PC-9 (cell line): ENCODE results near the gene TIMP3.

Source experiments
- CTCF ChIP-seq: fragments of 200-600 bp; sonication (generic); conservative IDR thresholded peaks from 2 replicates; pipeline ENCODE4 v1.6.1; 2017; ENCODE audit warnings: mixed run types, antibody characterized with exemption, mild to moderate bottlenecking, moderate library complexity
- EZH2 ChIP-seq: fragments of 200-600 bp; sonication (generic); IDR thresholded peaks from 2 replicates; pipeline ENCODE4 v1.8.0; 2017; ENCODE audit warnings: antibody characterized with exemption, low read depth

- TF ChIP-seq CTCF (no peak), EZH2 (no peak)
Measured at GRCh38 chr22:32850591-32851517, 49.3 kb downstream of the TIMP3 start.
